Effector memory CD4-positive, alpha-beta T cell (primary cell): ENCODE data around the gene PDE4D.
"Not testable (repeated sequence)": the region's sequence is repeated elsewhere in the genome, so short reads cannot be mapped to it uniquely, and the experiment has no call there.

ENCODE experiments used
- DNase-seq, 3 donors: peaks; one replicate each; pipeline ENCODE4 v3.0.0-alpha.2; 2020
- H3K27ac ChIP-seq: 2 replicates; pipeline ENCODE4 v1.7.0; 2013; ENCODE audit warnings: mild to moderate bottlenecking, low read length, moderate library complexity; ENCODE audit not compliant: insufficient read depth, poor library complexity, severe bottlenecking
- H3K27me3 ChIP-seq: replicated peaks from 2 replicates; pipeline ENCODE4 v1.7.0; 2013; ENCODE audit warnings: mild to moderate bottlenecking, low read length; ENCODE audit not compliant: insufficient read depth, control insufficient read depth, poor library complexity, severe bottlenecking
- H3K36me3 ChIP-seq: 2 replicates; pipeline ENCODE4 v1.7.0; 2013; ENCODE audit warnings: mild to moderate bottlenecking, low read length, moderate library complexity; ENCODE audit not compliant: control insufficient read depth, insufficient read depth
- H3K4me1 ChIP-seq: 2 replicates; pipeline ENCODE4 v1.7.0; 2013; ENCODE audit warnings: low read length, mild to moderate bottlenecking; ENCODE audit not compliant: control insufficient read depth, insufficient read depth, poor library complexity, severe bottlenecking
- H3K4me3 ChIP-seq: 2 replicates; pipeline ENCODE4 v1.7.0; 2013; ENCODE audit warnings: low read length, low read depth, mild to moderate bottlenecking; ENCODE audit not compliant: insufficient read depth, poor library complexity, severe bottlenecking
- H3K9me3 ChIP-seq: 2 replicates; pipeline ENCODE4 v1.7.0; 2013; ENCODE audit warnings: mild to moderate bottlenecking, low read length, moderate library complexity; ENCODE audit not compliant: control insufficient read depth

Gene PDE4D

DNA sequence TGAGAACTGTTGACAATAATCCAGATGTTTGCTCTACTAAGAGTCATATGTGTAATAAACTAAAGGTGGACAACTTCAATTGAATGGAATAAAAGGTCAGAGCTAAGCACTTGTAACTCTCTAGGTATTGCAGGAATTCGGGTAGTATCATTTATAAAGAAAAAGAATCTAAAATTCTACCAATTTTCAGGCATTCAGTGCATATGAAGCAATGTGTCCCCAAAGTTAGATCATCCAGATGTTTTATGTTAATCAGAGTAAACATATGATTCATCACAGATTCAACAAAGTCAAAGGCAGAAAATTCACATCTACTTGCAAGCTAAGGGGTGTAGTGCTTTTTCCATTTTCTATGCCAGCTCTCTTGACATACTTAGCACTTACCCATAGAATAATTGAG, 477.1 kb downstream of the PDE4D start:
- Histone ChIP-seq H3K27me3 (no peaks in the 10 kb centered on the region), H3K27ac (no peak overlapping the region), H3K9me3 (no peaks in the 10 kb centered on the region), H3K4me1 (no peaks in the 10 kb centered on the region), H3K4me3 (no peak overlapping the region), H3K36me3 (no peaks in the 10 kb centered on the region)
- DNase-seq = no peak

DNA sequence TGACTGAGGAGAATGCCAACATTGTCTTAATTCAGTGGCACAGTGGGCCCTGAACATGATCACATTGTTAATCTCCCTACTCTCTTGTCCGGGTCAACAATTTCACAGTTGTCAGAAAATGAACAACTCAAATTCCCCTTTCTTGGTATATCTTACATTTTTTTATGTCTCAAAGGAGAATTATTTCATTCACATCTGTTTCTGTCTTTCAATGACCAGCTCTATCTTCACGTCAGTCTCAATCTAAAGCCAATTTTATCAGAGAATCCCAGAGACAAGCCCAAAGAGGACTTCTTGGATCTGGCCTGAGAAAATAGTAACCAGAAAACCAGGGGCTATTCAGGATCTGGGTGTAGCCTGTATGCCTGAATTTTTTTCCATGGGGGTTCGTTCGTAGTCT, 477.5 kb downstream of the PDE4D start:
- no peaks in the 10 kb centered on the region for H3K4me1 ChIP-seq
- no peak overlapping the region for H3K4me3 ChIP-seq
- H3K36me3 ChIP-seq = no peaks in the 10 kb centered on the region
- H3K27ac ChIP-seq = no peak overlapping the region
- no peaks in the 10 kb centered on the region for H3K9me3 ChIP-seq
- H3K27me3 ChIP-seq = no peaks in the 10 kb centered on the region
- DNase-seq = no peak

GRCh38 chr5:59412428-59412827, 481.1 kb downstream of the PDE4D start:
- Histone ChIP-seq H3K4me3 (no peak overlapping the region), H3K27ac (no peak overlapping the region), H3K36me3 (no peaks in the 10 kb centered on the region), H3K4me1 (no peaks in the 10 kb centered on the region), H3K9me3 (peaks cover 3% of the 10 kb centered on the region), H3K27me3 (no peaks in the 10 kb centered on the region)
- DNase-seq = no peak

GRCh38 chr5:59408997-59409396, 484.5 kb downstream of the PDE4D start:
- not testable (repeated sequence) for H3K27ac ChIP-seq, DNase-seq, H3K36me3 ChIP-seq, H3K27me3 ChIP-seq, H3K9me3 ChIP-seq, H3K4me1 ChIP-seq, H3K4me3 ChIP-seq

DNA sequence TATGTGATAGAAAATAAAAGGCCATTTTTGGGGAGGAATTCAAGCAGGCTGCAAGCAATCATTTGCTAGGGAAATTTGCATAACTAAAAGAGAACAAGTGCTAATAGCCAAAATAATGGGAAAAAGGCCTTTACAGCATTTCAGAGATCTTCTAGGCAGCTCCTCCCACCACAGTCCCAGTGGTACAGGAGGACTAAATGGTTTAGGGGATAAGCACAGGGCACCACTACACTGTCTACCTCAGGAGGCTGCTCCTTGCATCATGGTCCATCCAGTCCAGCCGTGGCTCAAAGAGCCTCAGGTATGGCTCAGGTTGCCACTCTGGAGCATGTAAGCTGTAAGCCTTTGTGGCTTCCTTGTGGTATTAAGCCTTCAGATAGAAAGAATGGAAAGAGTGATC, 485.6 kb downstream of the PDE4D start:
- DNase-seq = no peak
- no peaks in the 10 kb centered on the region for H3K4me1 ChIP-seq
- peaks cover 3% of the 10 kb centered on the region for H3K9me3 ChIP-seq
- no peak overlapping the region for H3K27ac ChIP-seq
- no peaks in the 10 kb centered on the region for H3K27me3 ChIP-seq
- H3K36me3 ChIP-seq = no peaks in the 10 kb centered on the region
- no peak overlapping the region for H3K4me3 ChIP-seq

GRCh38 chr5:59401637-59402036, 491.9 kb downstream of the PDE4D start:
- Histone ChIP-seq H3K4me1 (no peaks in the 10 kb centered on the region), H3K4me3 (no peak overlapping the region), H3K9me3 (no peaks in the 10 kb centered on the region), H3K36me3 (no peaks in the 10 kb centered on the region), H3K27me3 (no peaks in the 10 kb centered on the region), H3K27ac (no peak overlapping the region)
- DNase-seq = no peak

- H3K9me3 ChIP-seq, H3K36me3 ChIP-seq, DNase-seq, H3K27ac ChIP-seq, H3K4me1 ChIP-seq, H3K4me3 ChIP-seq, H3K27me3 ChIP-seq: not testable (repeated sequence)
Measured at GRCh38 chr5:59394956-59395355, 498.6 kb downstream of the PDE4D start.

DNA sequence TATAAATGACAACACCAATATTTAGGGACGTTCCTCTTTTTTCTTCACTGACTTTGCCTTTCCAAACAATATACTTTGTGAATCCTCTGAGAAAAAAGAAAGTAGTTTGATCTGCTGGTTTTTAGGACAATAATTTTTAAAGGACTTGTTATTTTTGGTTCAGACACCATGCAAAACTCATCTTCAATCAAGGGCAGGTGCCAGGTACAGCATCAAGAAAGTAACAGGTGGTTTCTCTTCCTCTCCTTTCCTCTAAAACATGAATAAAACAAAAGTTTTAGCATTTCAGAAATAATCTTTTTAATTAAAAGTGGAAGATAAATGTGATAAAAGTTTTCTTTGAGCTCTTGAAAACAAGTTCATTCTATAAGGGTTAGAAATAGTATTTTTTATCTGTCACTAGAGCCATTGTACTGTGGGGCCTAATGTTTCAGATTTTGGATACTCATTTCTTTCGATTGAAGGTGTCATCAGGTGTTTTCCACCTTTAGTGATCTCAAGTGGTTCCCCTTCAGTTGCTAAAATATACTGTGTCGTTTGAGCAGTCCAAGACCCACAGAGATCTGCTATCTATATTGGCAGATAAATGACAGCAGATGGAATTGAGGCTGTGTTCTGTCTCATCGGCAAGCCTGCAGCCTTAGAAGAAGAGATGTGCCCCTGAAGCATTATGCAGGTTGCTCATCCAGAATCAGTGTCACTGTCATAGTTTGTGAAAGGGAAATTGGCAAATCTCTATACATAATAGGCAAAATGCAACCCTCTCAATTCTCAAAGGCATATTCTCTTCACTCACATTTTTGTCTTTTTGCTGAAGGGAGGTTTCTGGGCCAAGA, 499.7 kb downstream of the PDE4D start:
- no peaks in the 10 kb centered on the region for H3K4me1 ChIP-seq
- no peak overlapping the region for H3K4me3 ChIP-seq
- no peaks in the 10 kb centered on the region for H3K36me3 ChIP-seq
- DNase-seq = no peak
- no peak overlapping the region for H3K27ac ChIP-seq
- no peaks in the 10 kb centered on the region for H3K9me3 ChIP-seq
- no peaks in the 10 kb centered on the region for H3K27me3 ChIP-seq

DNA sequence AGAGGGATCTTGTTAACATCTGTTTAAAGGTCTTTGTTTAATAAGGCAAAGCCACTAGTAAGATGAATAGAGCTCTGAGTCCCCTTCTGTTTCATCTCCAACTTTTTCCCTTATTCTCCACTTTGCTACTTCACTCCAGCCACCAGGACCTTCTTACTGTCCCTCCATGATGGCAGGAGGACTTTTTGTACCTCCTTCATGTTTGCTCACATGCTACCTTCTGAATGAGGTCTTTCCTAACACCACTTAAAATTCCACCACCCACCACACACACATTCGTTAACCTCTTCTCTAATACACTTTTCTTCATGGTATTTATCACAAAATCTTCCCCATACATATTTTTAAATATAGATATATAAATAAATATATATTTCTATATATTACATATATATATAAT, 501.9 kb downstream of the PDE4D start:
- H3K36me3 ChIP-seq = no peaks in the 10 kb centered on the region
- no peak overlapping the region for H3K27ac ChIP-seq
- DNase-seq = no peak
- H3K4me1 ChIP-seq = no peaks in the 10 kb centered on the region
- no peaks in the 10 kb centered on the region for H3K9me3 ChIP-seq
- H3K4me3 ChIP-seq = no peak overlapping the region
- no peaks in the 10 kb centered on the region for H3K27me3 ChIP-seq

GRCh38 chr5:59390989-59391388, 502.5 kb downstream of the PDE4D start:
- Histone ChIP-seq H3K27me3 (no peaks in the 10 kb centered on the region), H3K9me3 (no peaks in the 10 kb centered on the region), H3K27ac (no peak overlapping the region), H3K4me3 (no peak overlapping the region), H3K4me1 (no peaks in the 10 kb centered on the region), H3K36me3 (no peaks in the 10 kb centered on the region)
- DNase-seq = no peak
